ENCODE measurements around the gene ZNF576. TPM values are rescaled to one million over a fixed set of nuclear protein-coding genes. Genes with fewer than 3 reads are reported as not detected.
A peak's percentile ranks its signal among the peaks of the same experiment; 100 is the strongest.

Gene ZNF576
- total and polyA plus RNA-seq, 2 of the 13 experiments (the other 11 are each of a cell fraction or from before 2014, with no cell fraction given) = 7.2 to 9.6 TPM

GRCh38 chr19:43639519-43640423 is 43.4 kb downstream of the ZNF576 start, which contains the start of gene CADM4 (continued):
- TF ChIP-seq, protein P1, sequence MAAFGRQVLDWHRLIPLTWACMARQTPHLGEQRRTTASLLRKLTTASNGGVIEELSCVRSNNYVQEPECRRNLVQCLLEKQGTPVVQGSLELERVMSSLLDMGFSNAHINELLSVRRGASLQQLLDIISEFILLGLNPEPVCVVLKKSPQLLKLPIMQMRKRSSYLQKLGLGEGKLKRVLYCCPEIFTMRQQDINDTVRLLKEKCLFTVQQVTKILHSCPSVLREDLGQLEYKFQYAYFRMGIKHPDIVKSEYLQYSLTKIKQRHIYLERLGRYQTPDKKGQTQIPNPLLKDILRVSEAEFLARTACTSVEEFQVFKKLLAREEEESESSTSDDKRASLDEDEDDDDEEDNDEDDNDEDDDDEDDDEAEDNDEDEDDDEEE (CRISPR knock-in tag; IDR thresholded peaks at IDR 0.05) = 0 out of 2 replicates have a peak, but pooled peaks have one; percentile 31
- TF ChIP-seq, protein P2, sequence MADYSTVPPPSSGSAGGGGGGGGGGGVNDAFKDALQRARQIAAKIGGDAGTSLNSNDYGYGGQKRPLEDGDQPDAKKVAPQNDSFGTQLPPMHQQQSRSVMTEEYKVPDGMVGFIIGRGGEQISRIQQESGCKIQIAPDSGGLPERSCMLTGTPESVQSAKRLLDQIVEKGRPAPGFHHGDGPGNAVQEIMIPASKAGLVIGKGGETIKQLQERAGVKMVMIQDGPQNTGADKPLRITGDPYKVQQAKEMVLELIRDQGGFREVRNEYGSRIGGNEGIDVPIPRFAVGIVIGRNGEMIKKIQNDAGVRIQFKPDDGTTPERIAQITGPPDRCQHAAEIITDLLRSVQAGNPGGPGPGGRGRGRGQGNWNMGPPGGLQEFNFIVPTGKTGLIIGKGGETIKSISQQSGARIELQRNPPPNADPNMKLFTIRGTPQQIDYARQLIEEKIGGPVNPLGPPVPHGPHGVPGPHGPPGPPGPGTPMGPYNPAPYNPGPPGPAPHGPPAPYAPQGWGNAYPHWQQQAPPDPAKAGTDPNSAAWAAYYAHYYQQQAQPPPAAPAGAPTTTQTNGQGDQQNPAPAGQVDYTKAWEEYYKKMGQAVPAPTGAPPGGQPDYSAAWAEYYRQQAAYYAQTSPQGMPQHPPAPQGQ (CRISPR knock-in tag; IDR thresholded peaks at IDR 0.05; ENCODE audit: borderline replicate concordance) = no peak
- TF ChIP-seq ZNF317 (CRISPR knock-in tag; IDR thresholded peaks at IDR 0.05) (no peak), ZKSCAN1 (IDR thresholded peaks at IDR 0.05; ENCODE audit: low read length) (no peak), JUNB (CRISPR knock-in tag; IDR thresholded peaks at IDR 0.05; ENCODE audit: borderline replicate concordance) (peak; percentile 45; the same call in 1 of the 2 replicates), ZFP82 (CRISPR knock-in tag; IDR thresholded peaks at IDR 0.05; ENCODE audit: borderline replicate concordance) (no peak), ZSCAN12 (CRISPR knock-in tag; IDR thresholded peaks at IDR 0.05) (no peak), PCBP2 (optimal IDR thresholded peaks at IDR 0.05; ENCODE audit: low read depth, low read length, poor library complexity, severe bottlenecking) (no peak), ZNF720 (CRISPR knock-in tag; IDR thresholded peaks at IDR 0.05) (no peak), NPAS2 (CRISPR knock-in tag; IDR thresholded peaks at IDR 0.05; ENCODE audit: borderline replicate concordance) (no peak), HCFC1 (IDR thresholded peaks at IDR 0.05; ENCODE audit: low read depth, low read length) (no peak), ZNF629 (CRISPR knock-in tag; conservative IDR thresholded peaks at IDR 0.05) (no peak), ZNF24 (IDR thresholded peaks at IDR 0.05) (no peak), HHEX (CRISPR knock-in tag; IDR thresholded peaks at IDR 0.05) (no peak), MTF2 (CRISPR knock-in tag; IDR thresholded peaks at IDR 0.05; ENCODE audit: borderline replicate concordance) (no peak), MLLT10 (CRISPR knock-in tag; IDR thresholded peaks at IDR 0.05) (no peak), MBD4 (IDR thresholded peaks at IDR 0.05; ENCODE audit: borderline replicate concordance, low read length) (no peak), KDM6A (CRISPR knock-in tag; IDR thresholded peaks at IDR 0.05; ENCODE audit: low read depth) (no peak), ZNF652 (CRISPR knock-in tag; IDR thresholded peaks at IDR 0.05; ENCODE audit: borderline replicate concordance, low read depth) (no peak), CENPT (CRISPR knock-in tag; IDR thresholded peaks at IDR 0.05; ENCODE audit: low read depth) (no peak), SRSF9 (IDR thresholded peaks at IDR 0.05; ENCODE audit: borderline replicate concordance, insufficient read depth, low read depth, low read length, poor library complexity, severe bottlenecking) (no peak), ZNF329 (CRISPR knock-in tag; IDR thresholded peaks at IDR 0.05; ENCODE audit: low read depth) (no peak), HMG20B (CRISPR knock-in tag; conservative IDR thresholded peaks at IDR 0.05) (no peak), BHLHE40 (IDR thresholded peaks at IDR 0.05; ENCODE audit: low read length) (no peak), CCAR2 (optimal IDR thresholded peaks at IDR 0.05; ENCODE audit: low read depth, low read length) (no peak), FIP1L1 (IDR thresholded peaks at IDR 0.05; ENCODE audit: borderline replicate concordance, insufficient read depth, low read depth, low read length) (no peak)
